ENCODE measurements around the gene PIP5K1B.

Gene PIP5K1B

GRCh38 chr9:68721666-68722330 lies 16.8 kb downstream of the PIP5K1B start:
- no peak for DNase-seq
- H2AFZ ChIP-seq (ENCODE audit: low read length): no peak overlapping the region

GRCh38 chr9:68725070-68725469 lies 20.0 kb downstream of the PIP5K1B start:
- no peak overlapping the region for H2AFZ ChIP-seq (ENCODE audit: low read length)
- H3K9me3 ChIP-seq (replicated peaks; ENCODE audit: insufficient read depth, low read length): no peaks in the 10 kb centered on the region
- no peaks in the 10 kb centered on the region for H3K27me3 ChIP-seq (replicated peaks; ENCODE audit: insufficient read depth, low read length)
- no peaks in the 10 kb centered on the region for H3F3A ChIP-seq (ENCODE audit: insufficient read depth, low read length)
- no peaks in the 10 kb centered on the region for H3K9me2 ChIP-seq (replicated peaks; ENCODE audit: insufficient read depth, low read length)
- H3K4me1 ChIP-seq (ENCODE audit: low read length): no peaks in the 10 kb centered on the region
- no peak overlapping the region for H3K9ac ChIP-seq (ENCODE audit: low read length)
- no peaks in the 10 kb centered on the region for H4K20me1 ChIP-seq (ENCODE audit: insufficient read depth, low read length)
- DNase-seq: no peak
- H3K79me2 ChIP-seq (ENCODE audit: low read length): peaks cover 70% of the 10 kb centered on the region
- H3K36me3 ChIP-seq (replicated peaks; ENCODE audit: insufficient read depth, low read length): no peaks in the 10 kb centered on the region
- H3K4me2 ChIP-seq (ENCODE audit: low read depth, low read length): no peak overlapping the region
- no peak overlapping the region for H3K4me3 ChIP-seq (ENCODE audit: low read length)
- H3K27ac ChIP-seq (ENCODE audit: low read length): no peak overlapping the region
- TF ChIP-seq CTCF (IDR thresholded peaks at IDR 0.05; ENCODE audit: low read length): no peak
- TF ChIP-seq EZH2 (optimal IDR thresholded peaks at IDR 0.05; ENCODE audit: low read depth, low read length): no peak
- TF ChIP-seq EZH2phosphoT487 (IDR thresholded peaks at IDR 0.05; ENCODE audit: low read length): no peak

More at GRCh38 chr9:68721666-68722330, 16.8 kb downstream of the PIP5K1B start:
- Histone ChIP-seq H3K9ac (ENCODE audit: low read length) (no peak overlapping the region), H3K4me2 (ENCODE audit: low read depth, low read length) (no peak overlapping the region), H3K36me3 (replicated peaks; ENCODE audit: insufficient read depth, low read length) (no peaks in the 10 kb centered on the region), H3K79me2 (ENCODE audit: low read length) (peaks cover 83% of the 10 kb centered on the region), H3F3A (ENCODE audit: insufficient read depth, low read length) (no peaks in the 10 kb centered on the region), H3K9me3 (replicated peaks; ENCODE audit: insufficient read depth, low read length) (no peaks in the 10 kb centered on the region), H3K9me2 (replicated peaks; ENCODE audit: insufficient read depth, low read length) (no peaks in the 10 kb centered on the region), H3K27me3 (replicated peaks; ENCODE audit: insufficient read depth, low read length) (no peaks in the 10 kb centered on the region), H4K20me1 (ENCODE audit: insufficient read depth, low read length) (no peaks in the 10 kb centered on the region), H3K27ac (ENCODE audit: low read length) (no peak overlapping the region), H3K4me3 (ENCODE audit: low read length) (no peak overlapping the region), H3K4me1 (ENCODE audit: low read length) (no peaks in the 10 kb centered on the region)
- TF ChIP-seq EZH2 (optimal IDR thresholded peaks at IDR 0.05; ENCODE audit: low read depth, low read length) (no peak), CTCF (IDR thresholded peaks at IDR 0.05; ENCODE audit: low read length) (no peak), EZH2phosphoT487 (IDR thresholded peaks at IDR 0.05; ENCODE audit: low read length) (no peak)

GRCh38 chr9:68726489-68726888 lies 21.4 kb downstream of the PIP5K1B start:
- no peaks in the 10 kb centered on the region for H3K36me3 ChIP-seq (replicated peaks; ENCODE audit: insufficient read depth, low read length)
- H3K9ac ChIP-seq (ENCODE audit: low read length): no peak overlapping the region
- no peak for TF ChIP-seq CTCF (IDR thresholded peaks at IDR 0.05; ENCODE audit: low read length)
- no peak for TF ChIP-seq EZH2phosphoT487 (IDR thresholded peaks at IDR 0.05; ENCODE audit: low read length)
- TF ChIP-seq EZH2 (optimal IDR thresholded peaks at IDR 0.05; ENCODE audit: low read depth, low read length): no peak
- H3K9me3 ChIP-seq (replicated peaks; ENCODE audit: insufficient read depth, low read length): no peaks in the 10 kb centered on the region
- no peak overlapping the region for H3K4me2 ChIP-seq (ENCODE audit: low read depth, low read length)
- no peaks in the 10 kb centered on the region for H3K9me2 ChIP-seq (replicated peaks; ENCODE audit: insufficient read depth, low read length)
- H3F3A ChIP-seq (ENCODE audit: insufficient read depth, low read length): no peaks in the 10 kb centered on the region
- no peak overlapping the region for H3K27ac ChIP-seq (ENCODE audit: low read length)
- H4K20me1 ChIP-seq (ENCODE audit: insufficient read depth, low read length): no peaks in the 10 kb centered on the region
- no peak overlapping the region for H3K4me3 ChIP-seq (ENCODE audit: low read length)
- H3K79me2 ChIP-seq (ENCODE audit: low read length): peaks cover 56% of the 10 kb centered on the region
- H3K27me3 ChIP-seq (replicated peaks; ENCODE audit: insufficient read depth, low read length): no peaks in the 10 kb centered on the region
- DNase-seq: no peak
- no peaks in the 10 kb centered on the region for H3K4me1 ChIP-seq (ENCODE audit: low read length)
- no peak overlapping the region for H2AFZ ChIP-seq (ENCODE audit: low read length)

Measured in MM.1S (cell line).